Osteoblast (primary cell): ENCODE measurements around the gene AHDC1. TPM values are rescaled to one million over a fixed set of nuclear protein-coding genes. Genes with fewer than 3 reads are reported as not detected.

Experiments used
- DNase-seq: peaks from one replicate; pipeline ENCODE4 v3.0.0; 2011; ENCODE audit warnings: low spot score, mixed read lengths; ENCODE audit not compliant: insufficient read length; ENCODE audit errors: missing footprints
- H2AFZ ChIP-seq: 2 replicates; pipeline ENCODE4 v1.6.0; 2011; ENCODE audit warnings: mild to moderate bottlenecking, low read length
- H3K27ac ChIP-seq: 2 replicates; pipeline ENCODE4 v1.5.1; 2011; ENCODE audit warnings: mild to moderate bottlenecking, low read depth, low read length, moderate library complexity
- H3K27me3 ChIP-seq: 2 replicates; pipeline ENCODE4 v1.6.0; 2012; ENCODE audit warnings: mild to moderate bottlenecking, control low read depth, inconsistent platforms, low read length, moderate library complexity; ENCODE audit not compliant: insufficient read depth
- H3K36me3 ChIP-seq: 2 replicates; pipeline ENCODE4 v1.5.1; 2011; ENCODE audit warnings: mild to moderate bottlenecking, low read length, control low read depth, moderate library complexity; ENCODE audit not compliant: insufficient read depth
- H3K4me1 ChIP-seq: 2 replicates; pipeline ENCODE4 v1.5.1; 2011; ENCODE audit warnings: mild to moderate bottlenecking, low read length, control low read depth, moderate library complexity; ENCODE audit not compliant: insufficient read depth
- H3K4me2 ChIP-seq: 2 replicates; pipeline ENCODE4 v1.6.0; 2011; ENCODE audit warnings: mild to moderate bottlenecking, low read length; ENCODE audit not compliant: insufficient read depth
- H3K4me3 ChIP-seq: fragments of 200-600 bp; sonication (generic); 3 replicates; pipeline ENCODE4 v1.5.1; 2012; ENCODE audit warnings: mild to moderate bottlenecking, low read length, inconsistent platforms; ENCODE audit not compliant: insufficient read depth
- H3K79me2 ChIP-seq: 2 replicates; pipeline ENCODE4 v1.6.0; 2012; ENCODE audit warnings: mild to moderate bottlenecking, low read length, control low read depth, inconsistent platforms; ENCODE audit not compliant: insufficient read depth
- H3K9me3 ChIP-seq: 2 replicates; pipeline ENCODE4 v1.5.1; 2011; ENCODE audit warnings: low read depth, low read length, control low read depth
- H4K20me1 ChIP-seq: 2 replicates; pipeline ENCODE4 v1.6.0; 2012; ENCODE audit warnings: mild to moderate bottlenecking, low read length, control low read depth; ENCODE audit not compliant: insufficient read depth
- total RNA-seq: library from RNA; depleted of rRNA; stranded (reverse); fragments of >200 nt; gene quantifications from 2 replicates; pipeline ENCODE4 v1.2.3, GENCODE V29; 2012
- TF ChIP-seq, protein P1 (sequence below): IDR thresholded peaks from 2 replicates; pipeline ENCODE4 v1.5.1; 2011; ENCODE audit warnings: mild to moderate bottlenecking, low read depth, low read length, moderate library complexity; ENCODE audit errors: extremely low read depth

The AHDC1 gene
- total RNA-seq, 1 donor: 11.2 TPM

DNA sequence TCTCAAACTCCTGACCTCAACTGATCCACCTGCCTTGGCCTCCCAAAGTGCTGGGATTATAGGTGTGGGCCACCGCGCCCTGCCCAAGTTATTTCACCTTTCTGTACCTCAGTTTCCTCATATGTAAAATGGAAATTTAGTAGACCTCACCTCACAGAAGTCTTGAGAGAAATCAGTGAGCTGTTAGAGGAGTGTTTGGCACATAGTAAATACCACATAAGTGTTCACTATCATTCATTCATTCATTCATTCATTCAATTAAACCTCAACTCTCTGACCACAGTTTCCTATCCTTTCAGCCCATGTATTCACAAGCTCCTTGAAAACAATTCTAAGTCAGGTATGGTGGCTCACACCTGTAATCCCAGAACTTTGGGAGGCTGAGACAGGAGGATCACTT, 34.9 kb upstream of the AHDC1 start:
- H3K36me3 ChIP-seq: no peaks in the 10 kb centered on the region
- H2AFZ ChIP-seq: no peak overlapping the region
- H3K9me3 ChIP-seq: no peaks in the 10 kb centered on the region
- no peak overlapping the region for H3K4me2 ChIP-seq
- peak; percentile 19 for DNase-seq
- TF ChIP-seq, protein P1, sequence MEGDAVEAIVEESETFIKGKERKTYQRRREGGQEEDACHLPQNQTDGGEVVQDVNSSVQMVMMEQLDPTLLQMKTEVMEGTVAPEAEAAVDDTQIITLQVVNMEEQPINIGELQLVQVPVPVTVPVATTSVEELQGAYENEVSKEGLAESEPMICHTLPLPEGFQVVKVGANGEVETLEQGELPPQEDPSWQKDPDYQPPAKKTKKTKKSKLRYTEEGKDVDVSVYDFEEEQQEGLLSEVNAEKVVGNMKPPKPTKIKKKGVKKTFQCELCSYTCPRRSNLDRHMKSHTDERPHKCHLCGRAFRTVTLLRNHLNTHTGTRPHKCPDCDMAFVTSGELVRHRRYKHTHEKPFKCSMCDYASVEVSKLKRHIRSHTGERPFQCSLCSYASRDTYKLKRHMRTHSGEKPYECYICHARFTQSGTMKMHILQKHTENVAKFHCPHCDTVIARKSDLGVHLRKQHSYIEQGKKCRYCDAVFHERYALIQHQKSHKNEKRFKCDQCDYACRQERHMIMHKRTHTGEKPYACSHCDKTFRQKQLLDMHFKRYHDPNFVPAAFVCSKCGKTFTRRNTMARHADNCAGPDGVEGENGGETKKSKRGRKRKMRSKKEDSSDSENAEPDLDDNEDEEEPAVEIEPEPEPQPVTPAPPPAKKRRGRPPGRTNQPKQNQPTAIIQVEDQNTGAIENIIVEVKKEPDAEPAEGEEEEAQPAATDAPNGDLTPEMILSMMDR: no peak
- H3K4me3 ChIP-seq: no peak overlapping the region
- H3K79me2 ChIP-seq: no peaks in the 10 kb centered on the region
- H3K27me3 ChIP-seq: peaks cover 13% of the 10 kb centered on the region
- no peaks in the 10 kb centered on the region for H4K20me1 ChIP-seq
- peaks cover 2% of the 10 kb centered on the region for H3K4me1 ChIP-seq
- no peak overlapping the region for H3K27ac ChIP-seq

DNA sequence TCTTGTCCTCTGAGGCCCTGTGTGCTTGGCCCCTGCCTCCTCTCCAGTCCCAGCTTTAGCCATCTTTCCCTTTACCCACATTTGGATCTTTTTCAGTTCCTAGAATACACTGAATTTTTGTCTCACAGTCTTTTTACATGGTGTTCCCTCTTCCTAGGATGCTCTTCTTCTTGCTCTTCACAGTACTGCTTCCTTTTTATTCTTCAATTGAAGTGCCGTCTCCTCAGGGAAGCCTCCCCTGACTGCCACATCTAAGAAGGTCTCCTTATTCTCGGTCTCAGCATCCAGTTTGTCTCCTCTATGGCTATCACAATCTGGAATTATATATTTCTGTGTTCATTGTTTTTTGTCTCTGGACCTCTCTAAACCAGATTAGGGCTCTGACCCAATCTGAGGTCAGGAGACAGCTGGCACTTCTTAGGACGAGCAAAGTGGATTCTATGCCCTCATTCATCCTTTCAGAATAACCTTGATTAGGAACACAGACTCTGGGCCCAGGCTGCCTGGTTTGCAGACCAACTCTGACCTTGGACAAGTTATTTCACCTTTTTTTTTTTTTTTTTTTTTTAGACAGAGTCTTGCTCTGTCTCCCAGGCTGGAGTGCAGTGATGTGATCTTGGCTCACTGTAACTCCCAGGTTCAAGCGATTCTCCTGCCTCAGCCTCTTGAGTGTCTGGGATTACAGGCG, 34.2 kb upstream of the AHDC1 start:
- TF ChIP-seq, protein P1: no peak
- H3K4me1 ChIP-seq: peaks cover 4% of the 10 kb centered on the region
- no peak overlapping the region for H3K4me2 ChIP-seq
- H3K79me2 ChIP-seq: no peaks in the 10 kb centered on the region
- H3K27me3 ChIP-seq: peaks cover 17% of the 10 kb centered on the region
- no peaks in the 10 kb centered on the region for H4K20me1 ChIP-seq
- no peak overlapping the region for H3K27ac ChIP-seq
- H3K9me3 ChIP-seq: no peaks in the 10 kb centered on the region
- no peak for DNase-seq
- no peaks in the 10 kb centered on the region for H3K36me3 ChIP-seq
- no peak overlapping the region for H2AFZ ChIP-seq
- no peak overlapping the region for H3K4me3 ChIP-seq

DNA sequence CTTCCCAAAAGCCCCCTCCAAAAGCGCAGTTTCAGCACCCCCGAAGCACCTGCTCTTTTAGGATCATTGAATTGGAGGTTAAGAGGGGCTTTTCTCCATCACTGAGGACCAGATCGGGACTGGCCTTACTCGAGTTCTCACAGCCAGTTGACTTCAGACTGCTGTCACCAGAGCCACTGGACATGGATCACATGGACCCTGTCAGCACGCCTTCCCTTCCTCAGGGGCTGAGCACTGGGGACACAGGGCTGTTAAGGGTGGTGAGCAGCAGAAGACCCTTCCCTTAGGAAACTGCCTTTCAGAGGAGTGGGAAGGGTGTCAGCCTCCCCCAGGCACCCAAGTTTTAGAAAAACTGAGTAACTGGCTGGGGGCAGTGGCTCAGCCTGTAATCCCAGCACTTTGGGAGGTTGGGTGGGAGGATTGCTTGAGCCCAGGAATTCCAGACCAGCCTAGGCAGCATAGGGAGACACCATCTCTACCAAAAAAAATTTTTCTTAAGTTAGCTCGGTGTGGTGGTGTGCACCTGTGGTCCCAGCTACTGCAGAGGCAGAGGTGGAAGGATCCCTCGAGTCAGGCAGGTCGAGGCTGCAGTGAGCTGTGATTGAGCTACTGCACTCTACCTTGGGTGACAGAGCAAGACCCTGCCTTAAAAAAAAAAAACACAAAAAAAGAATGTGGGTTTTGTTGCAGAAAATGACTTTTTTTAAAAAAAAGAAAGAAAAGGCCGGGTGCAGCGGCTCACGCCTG, 31.6 kb upstream of the AHDC1 start:
- Histone ChIP-seq H4K20me1 (no peaks in the 10 kb centered on the region), H3K27me3 (peaks cover 17% of the 10 kb centered on the region), H3K79me2 (no peaks in the 10 kb centered on the region), H3K9me3 (no peaks in the 10 kb centered on the region), H3K4me3 (no peak overlapping the region), H3K36me3 (no peaks in the 10 kb centered on the region), H2AFZ (no peak overlapping the region), H3K27ac (no peak overlapping the region), H3K4me2 (no peak overlapping the region), H3K4me1 (peaks cover 6% of the 10 kb centered on the region)
- TF ChIP-seq, protein P1: no peak
- peak; percentile 65 for DNase-seq

DNA sequence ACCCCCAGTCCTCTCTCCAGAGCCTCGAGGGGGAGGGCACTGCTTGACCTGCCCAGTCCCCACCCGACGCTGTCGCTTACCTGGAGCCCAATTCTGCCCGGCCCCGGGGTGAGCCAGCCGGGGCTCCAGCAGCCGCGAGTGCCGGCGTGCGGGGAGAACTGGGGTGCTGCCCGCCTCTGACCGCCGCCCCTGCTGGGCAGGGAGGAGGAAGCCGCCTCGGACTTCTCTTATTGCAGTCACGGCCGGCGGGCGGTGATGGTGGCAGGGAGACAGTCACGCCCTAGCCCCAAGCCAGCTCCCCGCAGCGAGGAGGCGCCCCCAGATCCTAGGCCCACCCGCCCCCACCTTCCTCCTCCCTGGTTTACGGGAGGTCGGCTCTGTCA, 31.0 kb upstream of the AHDC1 start, which contains the start of gene FGR:
Gene FGR, minus strand, starts transcription at position 201 of the 383 bp plus-strand sequence. CDS start 11,269 bp downstream, outside the sequence.
- peak within 1 kb of the TSS; percentile 81 for H2AFZ ChIP-seq
- H3K9me3 ChIP-seq: no peaks in the 10 kb centered on the region
- no peaks in the 10 kb centered on the region for H3K36me3 ChIP-seq
- peak; percentile 42 for DNase-seq
- peak within 1 kb of the TSS; percentile 68 for H3K4me3 ChIP-seq
- peaks cover 17% of the 10 kb centered on the region for H3K27me3 ChIP-seq
- H3K4me1 ChIP-seq: peaks cover 6% of the 10 kb centered on the region
- no peaks in the 10 kb centered on the region for H4K20me1 ChIP-seq
- no peak within 1 kb of the TSS for H3K27ac ChIP-seq
- TF ChIP-seq, protein P1: no peak
- H3K79me2 ChIP-seq: no peaks in the 10 kb centered on the region
- H3K4me2 ChIP-seq: peak within 1 kb of the TSS; percentile 80
